ENCODE results near the gene OSBPL2.

OSBPL2 gene

GRCh38 chr20:62316331-62317166, 78.2 kb downstream of the OSBPL2 start:
- Histone ChIP-seq H3K27ac (peak overlapping the region in 7 of 21 experiments; percentile 7 to 46 (median 16)), H3K4me3 (no peak overlapping the region)

GRCh38 chr20:62317167-62317655, 78.9 kb downstream of the OSBPL2 start:
- no peak overlapping the region for H3K4me3 ChIP-seq
- peak overlapping the region in 9 of 21 experiments; percentile 13 to 65 (median 28) for H3K27ac ChIP-seq

- Histone ChIP-seq H3K4me3 (no peak overlapping the region), H3K27ac (peak overlapping the region in 5 of 21 experiments; percentile 2 to 58 (median 31))
Measured at GRCh38 chr20:62318400-62319345, 80.4 kb downstream of the OSBPL2 start.

GRCh38 chr20:62319346-62319909, 81.1 kb downstream of the OSBPL2 start:
- Histone ChIP-seq H3K27ac (peak overlapping the region in 8 of 21 experiments; percentile 2 to 58 (median 22)), H3K4me3 (no peak overlapping the region)

GRCh38 chr20:62320581-62321354, 82.4 kb downstream of the OSBPL2 start:
- H3K4me3 ChIP-seq, result no peak overlapping the region
- no peak overlapping the region for H3K27ac ChIP-seq

- Histone ChIP-seq H3K4me3 (no peak overlapping the region), H3K27ac (no peak overlapping the region)
Measured at GRCh38 chr20:62321521-62321948, 83.2 kb downstream of the OSBPL2 start.

- Histone ChIP-seq H3K27ac (no peak overlapping the region), H3K4me3 (no peak overlapping the region)
Measured at GRCh38 chr20:62321975-62322374, 83.7 kb downstream of the OSBPL2 start.

GRCh38 chr20:62322492-62323041, 84.2 kb downstream of the OSBPL2 start:
- Histone ChIP-seq H3K4me3 (no peak overlapping the region), H3K27ac (peak overlapping the region in 1 of 21 experiments; percentile 17)

- H3K27ac ChIP-seq, result no peak overlapping the region
- H3K4me3 ChIP-seq, result no peak overlapping the region
Measured at GRCh38 chr20:62323146-62323979, 85.0 kb downstream of the OSBPL2 start.

GRCh38 chr20:62323980-62324906, 85.9 kb downstream of the OSBPL2 start:
- Histone ChIP-seq H3K27ac (no peak overlapping the region), H3K4me3 (no peak overlapping the region)

GRCh38 chr20:62325172-62325905, 87.0 kb downstream of the OSBPL2 start:
- no peak overlapping the region for H3K27ac ChIP-seq

GRCh38 chr20:62326559-62326958, 88.2 kb downstream of the OSBPL2 start:
- Histone ChIP-seq H3K27ac (no peak overlapping the region), H3K4me3 (no peak overlapping the region)

More at GRCh38 chr20:62325172-62325905, 87.0 kb downstream of the OSBPL2 start:
- no peak overlapping the region for H3K4me3 ChIP-seq

GRCh38 chr20:62326959-62327725, 88.8 kb downstream of the OSBPL2 start:
- no peak overlapping the region for H3K27ac ChIP-seq
- H3K4me3 ChIP-seq, result no peak overlapping the region

- no peak overlapping the region for H3K27ac ChIP-seq
- H3K4me3 ChIP-seq, result no peak overlapping the region
Measured at GRCh38 chr20:62327726-62328495, 89.6 kb downstream of the OSBPL2 start.
